Measurements from ENCODE around the gene APOB. TPM values are rescaled to one million over a fixed set of nuclear protein-coding genes. Genes with fewer than 3 reads are reported as not detected.

Gene APOB
- total and polyA plus RNA-seq, 3 experiments from 2014 or later, result not detected

GRCh38 chr2:21026479-21027282 is 17.2 kb downstream of the APOB start:
- Mint-ChIP-seq H3K4me3 (no peak overlapping the region), H3K36me3 (no peaks in the 10 kb centered on the region), H3K27me3 (peaks cover 5 to 31% of the 10 kb centered on the region in 2 donors), H3K27ac (no peak overlapping the region), H3K4me1 (no peaks in the 10 kb centered on the region), H3K9me3 (peaks cover 0 to 2% (median 0%) of the 10 kb centered on the region in 5 donors)
- Histone ChIP-seq H3K9me3 (ENCODE audit: low read length) (no peaks in the 10 kb centered on the region), H3K27me3 (ENCODE audit: insufficient read depth, low read length, poor library complexity, severe bottlenecking) (no peaks in the 10 kb centered on the region), H3K4me1 (ENCODE audit: insufficient read depth, low read length) (no peaks in the 10 kb centered on the region), H3K27ac (ENCODE audit: low read depth, low read length) (no peak overlapping the region), H3K4me3 (ENCODE audit: low read length) (no peak overlapping the region), H3K36me3 (ENCODE audit: insufficient read depth, low read length) (no peaks in the 10 kb centered on the region)
- POLR2A ChIA-PET, result no interaction called here
- DNase-seq, result no peak
- CTCF ChIA-PET, result no interaction called here

DNA sequence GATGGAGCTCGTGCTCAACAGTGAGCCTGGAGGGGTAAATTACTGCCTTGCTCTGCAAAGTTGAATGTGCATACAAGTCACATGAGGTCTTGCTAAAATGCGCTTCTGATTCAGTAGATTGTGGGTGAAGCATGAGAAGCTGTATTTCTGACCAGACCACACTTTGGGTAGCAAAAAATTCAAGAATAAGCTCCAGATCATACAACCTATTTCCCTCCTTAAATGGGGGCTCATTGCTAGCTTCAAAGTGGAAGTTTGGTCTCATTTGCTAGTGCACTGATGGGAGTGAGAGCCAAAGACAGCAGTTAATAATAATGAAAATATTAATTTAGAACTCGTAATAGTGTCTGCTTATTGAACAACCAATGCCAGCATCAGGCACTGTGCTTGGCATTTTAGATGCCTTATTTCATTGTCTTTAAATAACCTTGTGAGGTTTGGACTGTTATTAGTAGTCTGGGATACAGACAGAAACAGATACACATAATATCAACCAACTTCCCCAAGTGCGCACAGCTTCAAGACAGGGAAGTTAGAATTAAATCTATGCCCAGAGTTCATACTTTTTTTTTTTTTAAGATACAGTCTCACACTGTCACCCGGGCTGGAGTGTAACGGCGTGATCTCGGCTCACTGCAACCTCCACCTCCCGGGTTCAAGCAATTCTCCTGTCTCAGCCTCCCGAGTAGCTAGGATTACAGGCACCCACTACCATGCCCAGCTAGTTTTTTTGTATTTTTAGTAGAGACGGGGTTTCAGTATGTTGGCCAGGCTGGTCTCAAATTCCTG is 18.0 kb downstream of the APOB start:
- no peaks in the 10 kb centered on the region for H3K27me3 ChIP-seq (ENCODE audit: insufficient read depth, low read length, poor library complexity, severe bottlenecking)
- POLR2A ChIA-PET, result no interaction called here
- Mint-ChIP-seq H3K4me3 (no peak overlapping the region), H3K36me3 (no peaks in the 10 kb centered on the region), H3K27ac (no peak overlapping the region), H3K9me3 (peaks cover 0 to 2% (median 0%) of the 10 kb centered on the region in 5 donors), H3K4me1 (no peaks in the 10 kb centered on the region), H3K27me3 (peaks cover 5 to 29% of the 10 kb centered on the region in 2 donors)
- no peaks in the 10 kb centered on the region for H3K36me3 ChIP-seq (ENCODE audit: insufficient read depth, low read length)
- H3K4me3 ChIP-seq (ENCODE audit: low read length), result no peak overlapping the region
- no peaks in the 10 kb centered on the region for H3K9me3 ChIP-seq (ENCODE audit: low read length)
- no peak overlapping the region for H3K27ac ChIP-seq (ENCODE audit: low read depth, low read length)
- no peak for DNase-seq
- no peaks in the 10 kb centered on the region for H3K4me1 ChIP-seq (ENCODE audit: insufficient read depth, low read length)
- CTCF ChIA-PET, result interaction anchor here (0.9 kb wide), 1 partner anchor 10 kb away, joined by 3 read pairs; no protein-coding TSS in a partner anchor

DNA sequence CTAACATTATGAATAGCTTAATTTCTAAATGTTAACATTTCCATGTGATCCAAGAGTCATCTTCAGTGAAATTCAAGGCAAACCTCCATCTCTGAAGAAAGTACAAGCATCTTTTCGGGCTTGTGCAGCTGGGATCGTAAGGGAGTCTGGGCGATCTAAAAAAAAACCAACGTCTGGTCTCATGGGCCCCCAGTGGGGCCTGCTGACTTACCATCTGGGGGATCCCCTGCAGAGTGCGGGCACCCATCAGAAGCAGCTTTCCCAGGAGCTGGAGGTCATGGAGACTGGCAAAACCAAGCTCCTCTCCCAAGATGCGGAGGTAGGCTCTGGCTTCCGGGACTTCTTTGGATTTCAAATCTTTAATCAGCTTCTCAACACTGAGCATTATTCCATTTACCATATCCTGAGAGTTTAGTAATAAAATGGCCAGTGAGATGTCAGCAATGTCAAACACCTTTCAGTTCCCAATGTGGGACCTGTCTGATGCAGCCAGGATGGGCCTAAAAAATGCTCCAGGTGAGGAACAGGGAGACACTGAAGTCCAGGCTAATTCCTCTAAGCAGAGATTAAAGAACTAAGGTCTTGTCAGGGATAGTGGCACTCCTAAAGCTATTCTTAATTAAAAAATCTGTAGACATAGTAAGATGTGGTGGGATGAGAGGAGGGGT is 19.0 kb downstream of the APOB start:
- no peak overlapping the region for H3K27ac Mint-ChIP-seq
- H3K9me3 Mint-ChIP-seq, result peaks cover 0 to 2% (median 0%) of the 10 kb centered on the region in 5 donors
- H3K4me3 Mint-ChIP-seq, result no peak overlapping the region
- DNase-seq, result no peak
- ChIA-PET POLR2A (no interaction called here), CTCF (no interaction called here)
- H3K27ac ChIP-seq (ENCODE audit: low read depth, low read length), result no peak overlapping the region
- peaks cover 5 to 23% of the 10 kb centered on the region in 2 donors for H3K27me3 Mint-ChIP-seq
- no peaks in the 10 kb centered on the region for H3K9me3 ChIP-seq (ENCODE audit: low read length)
- H3K4me3 ChIP-seq (ENCODE audit: low read length), result no peak overlapping the region
- H3K4me1 Mint-ChIP-seq, result no peaks in the 10 kb centered on the region
- no peaks in the 10 kb centered on the region for H3K4me1 ChIP-seq (ENCODE audit: insufficient read depth, low read length)
- no peaks in the 10 kb centered on the region for H3K36me3 ChIP-seq (ENCODE audit: insufficient read depth, low read length)
- no peaks in the 10 kb centered on the region for H3K36me3 Mint-ChIP-seq
- H3K27me3 ChIP-seq (ENCODE audit: insufficient read depth, low read length, poor library complexity, severe bottlenecking), result no peaks in the 10 kb centered on the region

GRCh38 chr2:21024198-21024597 is 19.7 kb downstream of the APOB start:
- Histone ChIP-seq H3K27me3 (ENCODE audit: insufficient read depth, low read length, poor library complexity, severe bottlenecking) (no peaks in the 10 kb centered on the region), H3K36me3 (ENCODE audit: insufficient read depth, low read length) (no peaks in the 10 kb centered on the region), H3K9me3 (ENCODE audit: low read length) (no peaks in the 10 kb centered on the region), H3K27ac (ENCODE audit: low read depth, low read length) (no peak overlapping the region), H3K4me3 (ENCODE audit: low read length) (no peak overlapping the region), H3K4me1 (ENCODE audit: insufficient read depth, low read length) (no peaks in the 10 kb centered on the region)
- Mint-ChIP-seq H3K27me3 (peaks cover 5 to 23% of the 10 kb centered on the region in 2 donors), H3K9me3 (peaks cover 0 to 2% (median 0%) of the 10 kb centered on the region in 5 donors), H3K36me3 (no peaks in the 10 kb centered on the region), H3K4me1 (no peaks in the 10 kb centered on the region), H3K4me3 (no peak overlapping the region), H3K27ac (no peak overlapping the region)
- POLR2A ChIA-PET, result no interaction called here
- CTCF ChIA-PET, result no interaction called here
- no peak for DNase-seq

- Histone ChIP-seq H3K36me3 (ENCODE audit: insufficient read depth, low read length) (no peaks in the 10 kb centered on the region), H3K27me3 (ENCODE audit: insufficient read depth, low read length, poor library complexity, severe bottlenecking) (no peaks in the 10 kb centered on the region), H3K4me3 (ENCODE audit: low read length) (no peak overlapping the region), H3K27ac (ENCODE audit: low read depth, low read length) (no peak overlapping the region), H3K4me1 (ENCODE audit: insufficient read depth, low read length) (no peaks in the 10 kb centered on the region), H3K9me3 (ENCODE audit: low read length) (no peaks in the 10 kb centered on the region)
- no peak for DNase-seq
- Mint-ChIP-seq H3K27me3 (peaks cover 3 to 18% of the 10 kb centered on the region in 2 donors), H3K4me1 (no peaks in the 10 kb centered on the region), H3K36me3 (no peaks in the 10 kb centered on the region), H3K27ac (no peak overlapping the region), H3K4me3 (no peak overlapping the region), H3K9me3 (peaks cover 0 to 2% (median 0%) of the 10 kb centered on the region in 5 donors)
- ChIA-PET POLR2A (no interaction called here), CTCF (interaction anchor here (1.6 kb wide), 1 partner anchor 10 kb away, joined by 3 read pairs; no protein-coding TSS in a partner anchor)
Observed at GRCh38 chr2:21023419-21024181, 20.3 kb downstream of the APOB start.

GRCh38 chr2:21022792-21023367 is 21.0 kb downstream of the APOB start:
- CTCF ChIA-PET, result interaction anchor here (1.6 kb wide), 1 partner anchor 11 kb away, joined by 3 read pairs; no protein-coding TSS in a partner anchor
- peaks cover 3 to 15% of the 10 kb centered on the region in 2 donors for H3K27me3 Mint-ChIP-seq
- Histone ChIP-seq H3K4me1 (ENCODE audit: insufficient read depth, low read length) (no peaks in the 10 kb centered on the region), H3K36me3 (ENCODE audit: insufficient read depth, low read length) (no peaks in the 10 kb centered on the region), H3K4me3 (ENCODE audit: low read length) (no peak overlapping the region), H3K27me3 (ENCODE audit: insufficient read depth, low read length, poor library complexity, severe bottlenecking) (no peaks in the 10 kb centered on the region), H3K27ac (ENCODE audit: low read depth, low read length) (no peak overlapping the region), H3K9me3 (ENCODE audit: low read length) (no peaks in the 10 kb centered on the region)
- DNase-seq, result no peak
- no peak overlapping the region for H3K4me3 Mint-ChIP-seq
- peaks cover 0 to 4% (median 0%) of the 10 kb centered on the region in 5 donors for H3K9me3 Mint-ChIP-seq
- no peaks in the 10 kb centered on the region for H3K36me3 Mint-ChIP-seq
- POLR2A ChIA-PET, result no interaction called here
- no peaks in the 10 kb centered on the region for H3K4me1 Mint-ChIP-seq
- no peak overlapping the region for H3K27ac Mint-ChIP-seq

- POLR2A ChIA-PET, result no interaction called here
- CTCF ChIA-PET, result no interaction called here
Observed at GRCh38 chr2:21021430-21021829, 22.4 kb downstream of the APOB start.

More at GRCh38 chr2:21021430-21021829, 22.4 kb downstream of the APOB start:
- Histone ChIP-seq H3K27ac (ENCODE audit: low read depth, low read length) (no peak overlapping the region), H3K27me3 (ENCODE audit: insufficient read depth, low read length, poor library complexity, severe bottlenecking) (no peaks in the 10 kb centered on the region), H3K4me1 (ENCODE audit: insufficient read depth, low read length) (no peaks in the 10 kb centered on the region), H3K9me3 (ENCODE audit: low read length) (no peaks in the 10 kb centered on the region), H3K4me3 (ENCODE audit: low read length) (no peak overlapping the region), H3K36me3 (ENCODE audit: insufficient read depth, low read length) (no peaks in the 10 kb centered on the region)
- no peaks in the 10 kb centered on the region for H3K36me3 Mint-ChIP-seq
- H3K9me3 Mint-ChIP-seq, result peaks cover 0 to 4% (median 0%) of the 10 kb centered on the region in 5 donors
- H3K4me3 Mint-ChIP-seq, result no peak overlapping the region
- H3K4me1 Mint-ChIP-seq, result no peaks in the 10 kb centered on the region
- H3K27me3 Mint-ChIP-seq, result peaks cover 4 to 10% of the 10 kb centered on the region in 2 donors
- H3K27ac Mint-ChIP-seq, result no peak overlapping the region
- no peak for DNase-seq

Data from CD8-positive, alpha-beta memory T cell (primary cell).